Measurements from ENCODE around the gene PIK3R2. TPM values are rescaled to one million over a fixed set of nuclear protein-coding genes. Genes with fewer than 3 reads are reported as not detected.
"Not testable (repeated sequence)": the region's sequence is repeated elsewhere in the genome, so short reads cannot be mapped to it uniquely, and the experiment has no call there.

Gene PIK3R2
- total RNA-seq, 1 experiment from 2014 or later, result 37.6 TPM

- ChIA-PET CTCF (interaction anchor here (1.0 kb wide), 1 partner anchor 45 kb away, joined by 5 read pairs; no protein-coding TSS in a partner anchor), POLR2A (no interaction called here)
- Histone ChIP-seq H3K36me3 (ENCODE audit: control insufficient read depth, insufficient read depth, low read length) (peaks cover 2% of the 10 kb centered on the region), H3K27me3 (ENCODE audit: control insufficient read depth, insufficient read depth, low read length) (no peaks in the 10 kb centered on the region), H3K9me3 (ENCODE audit: control insufficient read depth, insufficient read depth, low read depth, low read length) (no peaks in the 10 kb centered on the region), H3K4me3 (ENCODE audit: low read depth in 2 of 2, low read length in 2 of 2) (no peak overlapping the region), H3K4me1 (ENCODE audit: control insufficient read depth, insufficient read depth, low read length) (peaks cover 22% of the 10 kb centered on the region), H3K27ac (ENCODE audit: low read length) (no peak overlapping the region)
- no peak for TF ChIP-seq REST (IDR thresholded peaks at IDR 0.05; ENCODE audit: insufficient read depth in 1 of 2, low read depth in 2 of 2, low read length in 1 of 2)
- TF ChIP-seq CTCF (IDR thresholded peaks at IDR 0.05), result no peak
- no peak for TF ChIP-seq POLR2AphosphoS5 (IDR thresholded peaks at IDR 0.05; ENCODE audit: low read depth, low read length)
- TF ChIP-seq SIN3A (IDR thresholded peaks at IDR 0.05; ENCODE audit: borderline replicate concordance, insufficient read depth, low read depth, low read length), result no peak
- TF ChIP-seq TCF7L2 (IDR thresholded peaks at IDR 0.05; ENCODE audit: low read depth, low read length), result no peak
- in situ Hi-C loops (cut with HindIII; ENCODE audit: low pct_unique_long_range_greater_than_20kb, low sequenced_read_pairs), result no loop called here
- BruUV-seq (replicated peaks), result no TSS peak
- no peak for ATAC-seq
- no peak for DNase-seq (ENCODE audit: low read depth, low spot score)
- intact Hi-C loops (cut with micrococcal nuclease; ENCODE audit: unreplicated experiment), result no loop called here
Observed at GRCh38 chr19:18158467-18158866, 5.5 kb downstream of the PIK3R2 start.

GRCh38 chr19:18159059-18159616 is 6.2 kb downstream of the PIK3R2 start:
- POLR2A ChIA-PET; CTCF ChIA-PET; H3K36me3 ChIP-seq (ENCODE audit: control insufficient read depth, insufficient read depth, low read length); H3K4me3 ChIP-seq (ENCODE audit: low read depth in 2 of 2, low read length in 2 of 2); H3K27me3 ChIP-seq (ENCODE audit: control insufficient read depth, insufficient read depth, low read length); BruUV-seq (replicated peaks); ATAC-seq; H3K27ac ChIP-seq (ENCODE audit: low read length); in situ Hi-C loops (cut with HindIII; ENCODE audit: low pct_unique_long_range_greater_than_20kb, low sequenced_read_pairs); DNase-seq (ENCODE audit: low read depth, low spot score); intact Hi-C loops (cut with micrococcal nuclease; ENCODE audit: unreplicated experiment); H3K9me3 ChIP-seq (ENCODE audit: control insufficient read depth, insufficient read depth, low read depth, low read length): not testable (repeated sequence)
- H3K4me1 ChIP-seq (ENCODE audit: control insufficient read depth, insufficient read depth, low read length), result peaks cover 22% of the 10 kb centered on the region

GRCh38 chr19:18159810-18160209 is 6.8 kb downstream of the PIK3R2 start:
- no TSS peak for BruUV-seq (replicated peaks)
- DNase-seq (ENCODE audit: low read depth, low spot score) (no peak), ATAC-seq (no peak)
- Histone ChIP-seq H3K9me3 (ENCODE audit: control insufficient read depth, insufficient read depth, low read depth, low read length) (no peaks in the 10 kb centered on the region), H3K4me1 (ENCODE audit: control insufficient read depth, insufficient read depth, low read length) (peaks cover 18% of the 10 kb centered on the region), H3K36me3 (ENCODE audit: control insufficient read depth, insufficient read depth, low read length) (no peaks in the 10 kb centered on the region; the same call in 1 of the 2 replicates), H3K27ac (ENCODE audit: low read length) (no peak overlapping the region), H3K4me3 (ENCODE audit: low read depth in 2 of 2, low read length in 2 of 2) (no peak overlapping the region), H3K27me3 (ENCODE audit: control insufficient read depth, insufficient read depth, low read length) (no peaks in the 10 kb centered on the region)
- TF ChIP-seq POLR2AphosphoS5 (IDR thresholded peaks at IDR 0.05; ENCODE audit: low read depth, low read length) (no peak), CTCF (IDR thresholded peaks at IDR 0.05) (no peak), SIN3A (IDR thresholded peaks at IDR 0.05; ENCODE audit: borderline replicate concordance, insufficient read depth, low read depth, low read length) (no peak), TCF7L2 (IDR thresholded peaks at IDR 0.05; ENCODE audit: low read depth, low read length) (no peak), REST (IDR thresholded peaks at IDR 0.05; ENCODE audit: insufficient read depth in 1 of 2, low read depth in 2 of 2, low read length in 1 of 2) (no peak)
- ChIA-PET POLR2A (no interaction called here), CTCF (no interaction called here)
- in situ Hi-C loops (cut with HindIII; ENCODE audit: low pct_unique_long_range_greater_than_20kb, low sequenced_read_pairs), result no loop called here
- intact Hi-C loops (cut with micrococcal nuclease; ENCODE audit: unreplicated experiment), result loop anchor here (10.0 kb wide), 1 partner anchor 45 kb away; no protein-coding TSS in a partner anchor

All from Panc1 (cell line).